ENCODE measurements around the gene MRPL20.

DNA sequence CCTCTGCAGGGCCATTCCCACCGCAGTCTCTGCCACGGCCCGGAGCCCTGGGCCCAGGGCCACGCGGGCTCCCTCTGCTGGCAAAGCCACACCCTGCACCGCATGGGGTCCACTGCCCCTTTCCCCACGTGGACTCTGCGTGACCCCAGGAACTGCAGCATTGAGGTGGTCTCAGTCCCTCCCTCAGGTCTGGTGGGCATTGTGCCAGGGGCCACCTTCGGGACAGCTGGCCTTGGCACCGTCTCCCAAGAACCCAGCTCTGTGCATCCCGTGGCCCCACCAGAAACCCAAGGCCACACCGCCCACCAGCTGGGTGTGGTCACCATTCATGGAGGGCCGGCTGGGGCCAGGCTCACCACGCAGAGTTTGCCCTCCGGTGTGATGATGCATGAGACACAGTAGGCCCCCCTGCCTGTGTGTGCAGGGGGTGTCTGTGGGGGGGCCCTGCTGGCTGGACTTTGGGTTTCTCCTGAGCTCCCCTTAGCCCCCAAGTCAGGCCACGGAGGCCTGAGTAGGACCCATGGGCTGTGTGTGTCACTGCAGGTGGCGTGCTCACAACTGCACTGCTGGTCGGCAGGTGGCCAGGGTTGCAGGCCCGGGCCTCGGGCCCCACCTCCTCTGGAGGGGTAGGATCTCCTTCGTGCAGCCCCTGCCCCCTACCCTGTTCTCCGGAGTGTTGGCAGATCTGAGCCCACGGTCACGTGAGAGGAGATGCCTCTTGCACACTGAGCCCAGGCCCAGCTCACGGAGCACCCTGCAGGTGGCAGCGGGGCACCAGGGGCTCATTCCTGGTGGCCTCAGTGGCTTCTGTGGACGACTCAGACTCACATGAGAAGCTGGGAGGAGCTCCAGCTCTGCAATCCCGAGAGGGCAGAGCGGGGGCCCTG, 34.2 kb upstream of the MRPL20 start:
- TF ChIP-seq POLR2AphosphoS5 (IDR thresholded peaks at IDR 0.05) (peak in 1 of 3 donors; percentile 32), EP300 (IDR thresholded peaks at IDR 0.05) (no peak), POLR2A (IDR thresholded peaks at IDR 0.05) (no peak)
- TF ChIP-seq, protein P1, sequence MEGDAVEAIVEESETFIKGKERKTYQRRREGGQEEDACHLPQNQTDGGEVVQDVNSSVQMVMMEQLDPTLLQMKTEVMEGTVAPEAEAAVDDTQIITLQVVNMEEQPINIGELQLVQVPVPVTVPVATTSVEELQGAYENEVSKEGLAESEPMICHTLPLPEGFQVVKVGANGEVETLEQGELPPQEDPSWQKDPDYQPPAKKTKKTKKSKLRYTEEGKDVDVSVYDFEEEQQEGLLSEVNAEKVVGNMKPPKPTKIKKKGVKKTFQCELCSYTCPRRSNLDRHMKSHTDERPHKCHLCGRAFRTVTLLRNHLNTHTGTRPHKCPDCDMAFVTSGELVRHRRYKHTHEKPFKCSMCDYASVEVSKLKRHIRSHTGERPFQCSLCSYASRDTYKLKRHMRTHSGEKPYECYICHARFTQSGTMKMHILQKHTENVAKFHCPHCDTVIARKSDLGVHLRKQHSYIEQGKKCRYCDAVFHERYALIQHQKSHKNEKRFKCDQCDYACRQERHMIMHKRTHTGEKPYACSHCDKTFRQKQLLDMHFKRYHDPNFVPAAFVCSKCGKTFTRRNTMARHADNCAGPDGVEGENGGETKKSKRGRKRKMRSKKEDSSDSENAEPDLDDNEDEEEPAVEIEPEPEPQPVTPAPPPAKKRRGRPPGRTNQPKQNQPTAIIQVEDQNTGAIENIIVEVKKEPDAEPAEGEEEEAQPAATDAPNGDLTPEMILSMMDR (IDR thresholded peaks at IDR 0.05), result peak in 6 of 7 experiments; percentile 18 to 93 (median 91)
